SK-N-SH (cell line): Measurements from ENCODE around the gene GRM2. TPM values are rescaled to one million over a fixed set of nuclear protein-coding genes. Genes with fewer than 3 reads are reported as not detected.

Experiments
- CTCF ChIA-PET: fragments of 300-600, 350-600 bp; formaldehyde crosslinking; extraction: SDS; loops from one replicate; lab custom pipeline; 2021; lab: Yijun Ruan, JAX
- POLR2A ChIA-PET: fragments of 350-600 bp; sonication (Branson Sonifier 250); formaldehyde crosslinking; extraction: SDS; loops from one replicate; lab custom pipeline; 2020; ENCODE audit warnings: antibody characterized with exemption, inconsistent platforms; lab: Yijun Ruan, JAX
- DNase-seq: peaks from one replicate; pipeline ENCODE4 v3.0.0; 2012
- H2AFZ ChIP-seq: fragments of 200-600 bp; sonication (generic); 2 replicates; pipeline ENCODE4 v1.8.1; 2016; ENCODE audit warnings: antibody characterized with exemption, mild to moderate bottlenecking, low read depth
- H3F3A ChIP-seq: fragments of 200-600 bp; sonication (generic); replicated peaks from 2 replicates; pipeline ENCODE3; 2016; ENCODE audit warnings: antibody characterized with exemption, mild to moderate bottlenecking; ENCODE audit not compliant: insufficient read depth
- H3K27ac ChIP-seq, 2 experiments: fragments of 200-500 bp in 1 of 2; fragments of 200-600 bp in 1 of 2; sonication (Bioruptor generic) in 1 of 2; sonication (generic), shearing (Covaris generic) in 1 of 2; 2 replicates each; pipeline versions ENCODE4 v1.5.1 to v1.6.1; 2014 to 2016; ENCODE audit warnings: low read depth in 2 of 2, inconsistent platforms in 1 of 2, low read length in 1 of 2, mild to moderate bottlenecking in 1 of 2, mixed read lengths in 1 of 2
- H3K27me3 ChIP-seq: fragments of 200-600 bp; sonication (generic), shearing (Covaris generic); 2 replicates; pipeline ENCODE4 v1.6.1; 2016; ENCODE audit warnings: mixed run types; ENCODE audit not compliant: insufficient read depth
- H3K36me3 ChIP-seq, 2 experiments: fragments of 200-500 bp in 1 of 2; fragments of 200-600 bp in 1 of 2; sonication (Bioruptor generic) in 1 of 2; sonication (generic) in 1 of 2; replicated peaks in 1 of 2; 2 replicates each; pipeline versions ENCODE3 to v1.5.1; 2014 to 2016; ENCODE audit warnings: low read length in 1 of 2, mild to moderate bottlenecking in 1 of 2; ENCODE audit not compliant: insufficient read depth in 2 of 2, control insufficient read depth in 1 of 2
- H3K4me1 ChIP-seq, 2 experiments: fragments of 200-500 bp in 1 of 2; fragments of 200-600 bp in 1 of 2; sonication (Bioruptor generic) in 1 of 2; sonication (generic), shearing (Covaris generic) in 1 of 2; 2 replicates each; pipeline versions ENCODE4 v1.5.1 to v1.6.1; 2014 to 2016; ENCODE audit warnings: low read depth in 1 of 2, low read length in 1 of 2, mixed run types in 1 of 2; ENCODE audit not compliant: insufficient read depth in 2 of 2, control insufficient read depth in 1 of 2
- H3K4me2 ChIP-seq: fragments of 200-600 bp; sonication (generic), shearing (Covaris generic); 2 replicates; pipeline ENCODE4 v1.6.1; 2017; ENCODE audit warnings: mixed run types
- H3K4me3 ChIP-seq, 2 experiments: fragments of 200-500 bp in 1 of 2; fragments of 200-600 bp in 1 of 2; sonication (Bioruptor generic) in 1 of 2; sonication (generic), shearing (Covaris generic) in 1 of 2; 2 replicates each; pipeline versions ENCODE4 v1.5.1 to v1.8.1; 2014 to 2016; ENCODE audit warnings: low read depth in 2 of 2, inconsistent platforms in 1 of 2, low read length in 1 of 2, mild to moderate bottlenecking in 1 of 2, mixed read lengths in 1 of 2, moderate library complexity in 1 of 2
- H3K79me2 ChIP-seq: fragments of 200-600 bp; sonication (generic); 2 replicates; pipeline ENCODE4 v1.8.1; 2017; ENCODE audit warnings: mild to moderate bottlenecking; ENCODE audit not compliant: insufficient read depth
- H3K9ac ChIP-seq: fragments of 200-600 bp; sonication (generic); 2 replicates; pipeline ENCODE4 v1.6.1; 2017; ENCODE audit warnings: mixed run types
- H3K9me2 ChIP-seq: fragments of 200-600 bp; sonication (generic); 2 replicates; pipeline ENCODE4 v1.6.1; 2017; ENCODE audit warnings: mixed run types
- H3K9me3 ChIP-seq: fragments of 200-600 bp; sonication (generic); 2 replicates; pipeline ENCODE4 v1.6.1; 2017; ENCODE audit warnings: mixed run types, mild to moderate bottlenecking, moderate library complexity
- H4K20me1 ChIP-seq: fragments of 200-600 bp; sonication (generic); 2 replicates; pipeline ENCODE4 v1.6.1; 2017; ENCODE audit warnings: mild to moderate bottlenecking, mixed run types; ENCODE audit not compliant: insufficient read depth
- CHD2 ChIP-seq: fragments of 150-350 bp; IDR thresholded peaks from 2 replicates; pipeline ENCODE4 v1.6.1; 2018; ENCODE audit warnings: low read length; ENCODE audit not compliant: partially characterized antibody
- EZH2phosphoT487 ChIP-seq: fragments of 200-600 bp; sonication (generic); IDR thresholded peaks from 2 replicates; pipeline ENCODE4 v1.6.1; 2017; ENCODE audit warnings: low read depth, mixed run types, mild to moderate bottlenecking, antibody characterized with exemption, moderate library complexity, borderline replicate concordance
- FOXJ3 ChIP-seq: sonication (generic); formaldehyde crosslinking; IDR thresholded peaks from 2 replicates; pipeline ENCODE4 v1.5.1; 2020; ENCODE audit warnings: mild to moderate bottlenecking, missing genetic modification reagents
- FOXM1 ChIP-seq: IDR thresholded peaks from 2 replicates; pipeline ENCODE4 v1.4.0; 2012; ENCODE audit warnings: low read depth, mild to moderate bottlenecking
- GATA2 ChIP-seq: sonication (generic); formaldehyde crosslinking; IDR thresholded peaks from 2 replicates; pipeline ENCODE4 v1.5.0; 2020; ENCODE audit warnings: mild to moderate bottlenecking, missing genetic modification reagents
- JUND ChIP-seq: IDR thresholded peaks from 2 replicates; pipeline ENCODE4 v1.4.0; 2012
- MAX ChIP-seq: IDR thresholded peaks from 2 replicates; pipeline ENCODE4 v1.4.0; 2012; ENCODE audit warnings: low read depth
- MXI1 ChIP-seq: IDR thresholded peaks from 2 replicates; pipeline ENCODE4 v1.6.1; 2012; ENCODE audit warnings: mild to moderate bottlenecking, low read depth, low read length, improper control_type of control experiment
- NFIC ChIP-seq: IDR thresholded peaks from 2 replicates; pipeline ENCODE4 v1.4.0; 2012; ENCODE audit warnings: borderline replicate concordance
- PBX3 ChIP-seq: IDR thresholded peaks from 2 replicates; pipeline ENCODE4; 2012
- POLR2AphosphoS5 ChIP-seq: IDR thresholded peaks from 2 replicates; pipeline ENCODE4 v1.6.1; 2012; ENCODE audit warnings: low read depth, low read length
- RCOR1 ChIP-seq: fragments of 150-350 bp; IDR thresholded peaks from 2 replicates; pipeline ENCODE4 v1.6.1; 2017; ENCODE audit warnings: antibody characterized with exemption, low read length
- REST ChIP-seq: IDR thresholded peaks from 2 replicates; pipeline ENCODE4 v1.6.1; 2012; ENCODE audit warnings: mild to moderate bottlenecking, low read depth, low read length, moderate library complexity
- RFX5 ChIP-seq: IDR thresholded peaks from 2 replicates; pipeline ENCODE4 v1.6.1; 2012; ENCODE audit warnings: mild to moderate bottlenecking, improper control_type of control experiment, low read length
- SIN3A ChIP-seq: IDR thresholded peaks from 2 replicates; pipeline ENCODE4 v1.6.1; 2012; ENCODE audit warnings: low read depth, mild to moderate bottlenecking, low read length, moderate library complexity, borderline replicate concordance
- SMC3 ChIP-seq: IDR thresholded peaks from 2 replicates; pipeline ENCODE4 v1.6.1; 2012; ENCODE audit warnings: low read depth, low read length, improper control_type of control experiment
- TAF1 ChIP-seq: IDR thresholded peaks from 2 replicates; pipeline ENCODE4 v1.6.1; 2012; ENCODE audit warnings: low read depth, mild to moderate bottlenecking, low read length, moderate library complexity, borderline replicate concordance
- USF1 ChIP-seq: IDR thresholded peaks from 2 replicates; pipeline ENCODE4 v1.4.0; 2012; ENCODE audit warnings: low read depth, borderline replicate concordance
- YY1 ChIP-seq: IDR thresholded peaks from 2 replicates; pipeline ENCODE4 v1.4.0; 2012; ENCODE audit warnings: low read depth, mild to moderate bottlenecking
- ZBTB33 ChIP-seq: IDR thresholded peaks from 2 replicates; pipeline ENCODE4 v1.4.0; 2012; ENCODE audit warnings: low read depth, borderline replicate concordance
- WGBS: methylation state at CpG from one replicate; pipeline ENCODE4 v1.1.6; 2017; ENCODE audit warnings: low lambda C conversion rate; 5-methylcytosine and 5-hydroxymethylcytosine counted together
- polyA plus RNA-seq, 3 experiments: library from polyadenylated mRNA; depleted of rRNA; stranded (reverse); fragments of >200 nt; gene quantifications; 2 replicates each; pipeline ENCODE4 v1.2.3, GENCODE V29; 2012

The GRM2 gene
- polyA plus RNA-seq, 1 of the 3 experiments (the other 2 are of a cell fraction) = 0.15 TPM

- Histone ChIP-seq H4K20me1 (peaks cover 8% of the 10 kb centered on the region; the same call in 1 of the 2 replicates), H3K4me2 (peak overlapping the region; percentile 100), H3F3A (peaks cover 13% of the 10 kb centered on the region), H3K27ac (peak overlapping the region in 1 of 2 experiments; percentile 47; a peak in 2 of 4 replicates), H3K79me2 (peaks cover 24% of the 10 kb centered on the region), H3K4me3 (peak overlapping the region; percentile 85 to 96), H3K4me1 (peaks cover 10 to 22% of the 10 kb centered on the region in 2 experiments; a peak in 3 of 4 replicates), H3K9me2 (no peaks in the 10 kb centered on the region), H3K27me3 (no peaks in the 10 kb centered on the region), H3K9me3 (no peaks in the 10 kb centered on the region), H3K9ac (no peak overlapping the region)
- CTCF ChIA-PET = interaction anchor here (0.7 to 10.3 kb wide), 32 partner anchors 8 to 1060 kb away, joined by 3 to 209 read pairs (median 5); partner anchors contain the start of genes DCAF1, GRM2 and RAD54L2
- POLR2A ChIA-PET = interaction anchor here (0.7 to 3.1 kb wide), 3 partner anchors 131 to 279 kb away, joined by 3 to 29 read pairs (median 4); partner anchors contain the start of genes DCAF1 and RBM15B
- DNase-seq = no peak
- WGBS = 96% methylated on average over 15 of the region's 15 CpGs
- TF ChIP-seq RFX5 = no peak
- TF ChIP-seq ZBTB33 = no peak
- no peak for TF ChIP-seq FOXJ3 (CRISPR knock-in tag)
- no peak for TF ChIP-seq SMC3
- no peak for TF ChIP-seq NFIC
- no peak for TF ChIP-seq USF1
- TF ChIP-seq TAF1 = no peak
- TF ChIP-seq GATA2 (CRISPR knock-in tag) = no peak
- no peak for TF ChIP-seq CHD2
- no peak for TF ChIP-seq MXI1
- TF ChIP-seq MAX = no peak
- no peak for TF ChIP-seq FOXM1
- TF ChIP-seq SIN3A = no peak
- TF ChIP-seq JUND = no peak
- no peak for TF ChIP-seq POLR2AphosphoS5
- no peak for TF ChIP-seq RCOR1
- no peak for TF ChIP-seq PBX3
- TF ChIP-seq REST = no peak
- TF ChIP-seq EZH2phosphoT487 = no peak
- no peak for TF ChIP-seq YY1
- TF ChIP-seq, all 33 proteins: peak for 0
- Histone ChIP-seq H3K36me3 (peaks cover 0 to 15% of the 10 kb centered on the region in 2 experiments), H2AFZ (peak overlapping the region; percentile 45; the same call in 1 of the 2 replicates)
These were observed 36.6 kb upstream of the GRM2 start for GRCh38 chr3:51670053-51670822.
